Measurements from ENCODE around the gene TRMT1.

DNA sequence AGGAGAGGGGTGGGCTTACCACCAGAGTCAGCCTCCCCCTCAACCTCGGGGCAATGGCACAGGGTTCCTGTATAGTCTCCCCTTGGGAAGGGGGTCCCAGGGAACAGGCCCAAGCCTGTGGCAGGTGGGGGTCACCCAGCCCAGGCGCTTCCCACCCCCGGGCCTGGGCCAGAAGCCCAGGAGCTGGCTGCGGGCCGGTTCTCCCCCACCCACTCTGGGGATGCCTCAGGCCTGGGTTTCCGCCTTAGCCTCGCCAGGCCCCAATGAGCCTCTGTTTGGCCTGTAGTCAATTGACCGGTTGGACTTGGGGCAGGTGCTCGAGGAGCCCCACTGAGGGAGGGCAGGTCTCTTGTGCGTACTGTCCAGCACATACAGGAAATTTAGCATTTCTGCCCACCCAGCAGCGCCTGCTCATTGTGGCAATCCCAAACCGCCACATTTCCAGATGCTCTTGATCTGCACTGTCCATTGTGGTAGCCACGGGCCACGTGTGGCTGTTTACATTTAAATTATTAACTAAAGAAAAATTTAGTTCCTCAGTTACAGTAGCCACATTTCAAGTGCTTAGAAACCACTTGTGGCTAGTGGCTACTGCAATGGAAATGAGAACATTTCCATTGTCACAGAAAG, 23.8 kb downstream of the TRMT1 start:
- TF ChIP-seq, protein P1, sequence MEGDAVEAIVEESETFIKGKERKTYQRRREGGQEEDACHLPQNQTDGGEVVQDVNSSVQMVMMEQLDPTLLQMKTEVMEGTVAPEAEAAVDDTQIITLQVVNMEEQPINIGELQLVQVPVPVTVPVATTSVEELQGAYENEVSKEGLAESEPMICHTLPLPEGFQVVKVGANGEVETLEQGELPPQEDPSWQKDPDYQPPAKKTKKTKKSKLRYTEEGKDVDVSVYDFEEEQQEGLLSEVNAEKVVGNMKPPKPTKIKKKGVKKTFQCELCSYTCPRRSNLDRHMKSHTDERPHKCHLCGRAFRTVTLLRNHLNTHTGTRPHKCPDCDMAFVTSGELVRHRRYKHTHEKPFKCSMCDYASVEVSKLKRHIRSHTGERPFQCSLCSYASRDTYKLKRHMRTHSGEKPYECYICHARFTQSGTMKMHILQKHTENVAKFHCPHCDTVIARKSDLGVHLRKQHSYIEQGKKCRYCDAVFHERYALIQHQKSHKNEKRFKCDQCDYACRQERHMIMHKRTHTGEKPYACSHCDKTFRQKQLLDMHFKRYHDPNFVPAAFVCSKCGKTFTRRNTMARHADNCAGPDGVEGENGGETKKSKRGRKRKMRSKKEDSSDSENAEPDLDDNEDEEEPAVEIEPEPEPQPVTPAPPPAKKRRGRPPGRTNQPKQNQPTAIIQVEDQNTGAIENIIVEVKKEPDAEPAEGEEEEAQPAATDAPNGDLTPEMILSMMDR (IDR thresholded peaks at IDR 0.05): no peak
- TF ChIP-seq POLR2A (IDR thresholded peaks at IDR 0.05): no peak
